HepG2 (cell line): ENCODE results near the gene CBX6.

ENCODE experiments used
- EP300 ChIP-seq, 3 experiments: sonication (generic) in 1 of 3; formaldehyde crosslinking in 1 of 3; IDR thresholded peaks; 2 replicates each; pipeline versions ENCODE4 v1.5.1 to v1.6.1; 2011 to 2020; ENCODE audit warnings: low read depth in 2 of 3, low read length in 2 of 3, borderline replicate concordance in 1 of 3, improper control_type of control experiment in 1 of 3, mild to moderate bottlenecking in 1 of 3, missing genetic modification reagents in 1 of 3, moderate library complexity in 1 of 3
- ONECUT2 ChIP-seq: sonication (generic); formaldehyde crosslinking; IDR thresholded peaks from 2 replicates; pipeline ENCODE4 v1.4.0; 2020; ENCODE audit warnings: missing genetic modification reagents
- PHF8 ChIP-seq: sonication (generic); formaldehyde crosslinking; IDR thresholded peaks from 2 replicates; pipeline ENCODE4 v1.5.0; 2020; ENCODE audit warnings: missing genetic modification reagents
- POLR2A ChIP-seq, 2 experiments: IDR thresholded peaks; 2 replicates each; pipeline ENCODE4 v1.6.1; 2011; ENCODE audit warnings: low read depth in 2 of 2, low read length in 2 of 2, mild to moderate bottlenecking in 1 of 2, moderate library complexity in 1 of 2; ENCODE audit not compliant: insufficient read depth in 1 of 2
- TOE1 ChIP-seq: sonication (generic); formaldehyde crosslinking; IDR thresholded peaks from 2 replicates; pipeline ENCODE4 v1.4.0; 2020; ENCODE audit warnings: mild to moderate bottlenecking, missing genetic modification reagents
- ZNF234 ChIP-seq: sonication (generic); formaldehyde crosslinking; conservative IDR thresholded peaks from 2 replicates; pipeline ENCODE4 v1.5.1; 2020; ENCODE audit warnings: mild to moderate bottlenecking, missing genetic modification reagents
- ZNF274 ChIP-seq: sonication (generic); formaldehyde crosslinking; IDR thresholded peaks from 2 replicates; pipeline ENCODE4 v1.5.1; 2020; ENCODE audit warnings: mild to moderate bottlenecking, missing genetic modification reagents
- ZNF382 ChIP-seq: sonication (generic); formaldehyde crosslinking; IDR thresholded peaks from 2 replicates; pipeline ENCODE4 v1.5.0; 2020; ENCODE audit warnings: missing genetic modification reagents, mild to moderate bottlenecking, borderline replicate concordance
- TF ChIP-seq, protein P1 (sequence below): sonication (generic); formaldehyde crosslinking; IDR thresholded peaks from 2 replicates; pipeline ENCODE4 v1.4.0; 2020; ENCODE audit warnings: missing genetic modification reagents
- TF ChIP-seq, protein P2 (sequence below): sonication (generic); formaldehyde crosslinking; IDR thresholded peaks from 2 replicates; pipeline ENCODE4 v1.5.0; 2020; ENCODE audit warnings: mild to moderate bottlenecking, missing genetic modification reagents, moderate library complexity

DNA sequence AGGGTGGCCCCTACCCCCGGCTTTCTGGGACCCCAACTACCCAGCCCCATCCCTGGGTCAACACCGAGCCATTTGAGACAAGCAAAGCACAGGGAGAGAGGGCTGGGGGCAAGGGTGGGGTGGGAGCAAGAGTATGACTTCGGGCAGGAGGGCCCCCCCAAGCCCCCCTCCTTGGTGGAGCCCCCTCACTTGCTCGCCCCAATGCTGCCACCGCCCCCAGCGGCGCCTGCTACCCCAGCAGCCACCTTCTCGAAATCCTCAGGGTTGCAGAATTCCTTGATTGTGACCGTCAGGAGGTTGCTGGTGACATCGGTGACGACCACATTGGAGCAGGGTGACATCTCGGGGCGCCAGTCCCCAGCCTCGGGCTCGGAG is 6.0 kb downstream of the CBX6 start:
- TF ChIP-seq ZNF382 (no peak), TOE1 (CRISPR knock-in tag) (no peak), ZNF234 (no peak), POLR2A (IDR thresholded peaks at IDR 0.05; ENCODE audit: insufficient read depth in 1 of 2, low read depth in 2 of 2, low read length in 2 of 2) (no peak), PHF8 (CRISPR knock-in tag) (no peak), EP300 (IDR thresholded peaks at IDR 0.05; ENCODE audit: low read depth in 2 of 2, low read length in 2 of 2) (no peak), EP300 (CRISPR knock-in tag; IDR thresholded peaks at IDR 0.05; ENCODE audit: borderline replicate concordance) (no peak), ZNF274 (CRISPR knock-in tag) (no peak), ONECUT2 (CRISPR knock-in tag) (no peak)
- TF ChIP-seq, protein P1, sequence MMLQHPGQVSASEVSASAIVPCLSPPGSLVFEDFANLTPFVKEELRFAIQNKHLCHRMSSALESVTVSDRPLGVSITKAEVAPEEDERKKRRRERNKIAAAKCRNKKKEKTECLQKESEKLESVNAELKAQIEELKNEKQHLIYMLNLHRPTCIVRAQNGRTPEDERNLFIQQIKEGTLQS (CRISPR knock-in tag): no peak
- TF ChIP-seq, protein P2, sequence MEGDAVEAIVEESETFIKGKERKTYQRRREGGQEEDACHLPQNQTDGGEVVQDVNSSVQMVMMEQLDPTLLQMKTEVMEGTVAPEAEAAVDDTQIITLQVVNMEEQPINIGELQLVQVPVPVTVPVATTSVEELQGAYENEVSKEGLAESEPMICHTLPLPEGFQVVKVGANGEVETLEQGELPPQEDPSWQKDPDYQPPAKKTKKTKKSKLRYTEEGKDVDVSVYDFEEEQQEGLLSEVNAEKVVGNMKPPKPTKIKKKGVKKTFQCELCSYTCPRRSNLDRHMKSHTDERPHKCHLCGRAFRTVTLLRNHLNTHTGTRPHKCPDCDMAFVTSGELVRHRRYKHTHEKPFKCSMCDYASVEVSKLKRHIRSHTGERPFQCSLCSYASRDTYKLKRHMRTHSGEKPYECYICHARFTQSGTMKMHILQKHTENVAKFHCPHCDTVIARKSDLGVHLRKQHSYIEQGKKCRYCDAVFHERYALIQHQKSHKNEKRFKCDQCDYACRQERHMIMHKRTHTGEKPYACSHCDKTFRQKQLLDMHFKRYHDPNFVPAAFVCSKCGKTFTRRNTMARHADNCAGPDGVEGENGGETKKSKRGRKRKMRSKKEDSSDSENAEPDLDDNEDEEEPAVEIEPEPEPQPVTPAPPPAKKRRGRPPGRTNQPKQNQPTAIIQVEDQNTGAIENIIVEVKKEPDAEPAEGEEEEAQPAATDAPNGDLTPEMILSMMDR (CRISPR knock-in tag): no peak
